ENCODE data around the gene CAPN11. TPM values are rescaled to one million over a fixed set of nuclear protein-coding genes. Genes with fewer than 3 reads are reported as not detected.

CAPN11 gene
- total and polyA plus RNA-seq, 9 of the 15 experiments (the other 6 are each of a cell fraction or from before 2014, with no cell fraction given) = 0.03 to 0.61 (median 0.17) TPM; not detected in 1

DNA sequence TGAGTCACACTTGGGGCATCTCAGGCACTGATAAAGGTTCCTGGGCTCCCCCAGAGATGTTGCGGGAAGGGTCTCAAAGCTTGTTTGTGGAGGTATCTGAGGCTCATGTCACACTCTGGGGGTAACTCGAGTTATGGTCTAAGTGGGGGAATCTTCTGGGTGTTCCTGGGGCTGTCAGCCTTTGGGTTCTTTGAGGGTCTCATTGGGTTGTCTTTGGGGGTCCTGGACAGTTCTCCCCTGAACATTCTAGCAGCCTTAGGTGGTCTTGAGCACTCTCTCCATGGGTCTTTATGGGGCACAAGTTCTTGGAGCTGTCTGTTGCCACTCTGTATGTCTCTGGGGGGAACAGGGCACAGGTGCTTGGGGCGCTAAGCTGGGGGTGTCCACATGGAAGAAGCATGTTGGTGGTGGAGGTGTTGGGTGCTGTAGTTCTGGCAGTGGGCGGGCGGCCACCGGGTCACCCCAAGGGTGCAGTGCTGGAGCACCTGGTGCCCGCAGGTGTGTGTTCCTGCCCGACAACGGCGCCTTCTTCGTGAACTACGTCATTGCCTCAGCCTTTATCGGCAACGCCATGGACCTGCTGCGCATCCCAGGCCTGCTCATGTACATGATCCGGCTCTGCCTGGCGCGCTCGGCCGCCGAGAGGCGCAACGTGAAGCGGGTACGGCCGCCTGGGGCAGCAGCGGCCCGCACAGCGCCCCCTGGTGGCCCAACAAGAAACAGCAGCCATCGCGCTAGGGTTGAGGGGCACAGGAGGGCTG lies 7.1 kb upstream of the CAPN11 start (continued):
- no peak for TF ChIP-seq HDAC8 (tag; IDR thresholded peaks at IDR 0.05)
- peak; percentile 87 for TF ChIP-seq ATF7 (IDR thresholded peaks at IDR 0.05)
- peak; percentile 76 for TF ChIP-seq ZBTB7A (IDR thresholded peaks at IDR 0.05; ENCODE audit: borderline replicate concordance, control insufficient read depth, low read depth, low read length)
- peak; percentile 42 to 87; a peak in 2 of 4 replicates for TF ChIP-seq MAZ (CRISPR knock-in tag; conservative IDR thresholded peaks at IDR 0.05 in 1 of 2, IDR thresholded peaks at IDR 0.05 in 1 of 2)
- TF ChIP-seq SMARCA5 (IDR thresholded peaks at IDR 0.05) = 0 out of 2 replicates have a peak, but pooled peaks have one; percentile 42
- TF ChIP-seq ZNF263 (CRISPR knock-in tag; IDR thresholded peaks at IDR 0.05; ENCODE audit: borderline replicate concordance) = peak; percentile 45; the same call in 1 of the 2 replicates
- TF ChIP-seq CHD2 (IDR thresholded peaks at IDR 0.05; ENCODE audit: low read depth, low read length) = no peak
- TF ChIP-seq, protein P1, sequence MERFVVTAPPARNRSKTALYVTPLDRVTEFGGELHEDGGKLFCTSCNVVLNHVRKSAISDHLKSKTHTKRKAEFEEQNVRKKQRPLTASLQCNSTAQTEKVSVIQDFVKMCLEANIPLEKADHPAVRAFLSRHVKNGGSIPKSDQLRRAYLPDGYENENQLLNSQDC (CRISPR knock-in tag; IDR thresholded peaks at IDR 0.05) = peak; percentile 20; the same call in 1 of the 2 replicates
- TF ChIP-seq ZEB2 (IDR thresholded peaks at IDR 0.05) = peak; percentile 41; the same call in 1 of the 2 replicates
- TF ChIP-seq, protein P2, sequence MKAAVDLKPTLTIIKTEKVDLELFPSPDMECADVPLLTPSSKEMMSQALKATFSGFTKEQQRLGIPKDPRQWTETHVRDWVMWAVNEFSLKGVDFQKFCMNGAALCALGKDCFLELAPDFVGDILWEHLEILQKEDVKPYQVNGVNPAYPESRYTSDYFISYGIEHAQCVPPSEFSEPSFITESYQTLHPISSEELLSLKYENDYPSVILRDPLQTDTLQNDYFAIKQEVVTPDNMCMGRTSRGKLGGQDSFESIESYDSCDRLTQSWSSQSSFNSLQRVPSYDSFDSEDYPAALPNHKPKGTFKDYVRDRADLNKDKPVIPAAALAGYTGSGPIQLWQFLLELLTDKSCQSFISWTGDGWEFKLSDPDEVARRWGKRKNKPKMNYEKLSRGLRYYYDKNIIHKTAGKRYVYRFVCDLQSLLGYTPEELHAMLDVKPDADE (conservative IDR thresholded peaks at IDR 0.05; ENCODE audit: control insufficient read depth, low read depth, low read length) = peak; percentile 80
- no peak for TF ChIP-seq NCOA2 (IDR thresholded peaks at IDR 0.05; ENCODE audit: partially characterized antibody in 2 of 2)
- TF ChIP-seq XRCC5 (IDR thresholded peaks at IDR 0.05; ENCODE audit: low read depth, low read length) = peak; percentile 94
- TF ChIP-seq, protein P3, sequence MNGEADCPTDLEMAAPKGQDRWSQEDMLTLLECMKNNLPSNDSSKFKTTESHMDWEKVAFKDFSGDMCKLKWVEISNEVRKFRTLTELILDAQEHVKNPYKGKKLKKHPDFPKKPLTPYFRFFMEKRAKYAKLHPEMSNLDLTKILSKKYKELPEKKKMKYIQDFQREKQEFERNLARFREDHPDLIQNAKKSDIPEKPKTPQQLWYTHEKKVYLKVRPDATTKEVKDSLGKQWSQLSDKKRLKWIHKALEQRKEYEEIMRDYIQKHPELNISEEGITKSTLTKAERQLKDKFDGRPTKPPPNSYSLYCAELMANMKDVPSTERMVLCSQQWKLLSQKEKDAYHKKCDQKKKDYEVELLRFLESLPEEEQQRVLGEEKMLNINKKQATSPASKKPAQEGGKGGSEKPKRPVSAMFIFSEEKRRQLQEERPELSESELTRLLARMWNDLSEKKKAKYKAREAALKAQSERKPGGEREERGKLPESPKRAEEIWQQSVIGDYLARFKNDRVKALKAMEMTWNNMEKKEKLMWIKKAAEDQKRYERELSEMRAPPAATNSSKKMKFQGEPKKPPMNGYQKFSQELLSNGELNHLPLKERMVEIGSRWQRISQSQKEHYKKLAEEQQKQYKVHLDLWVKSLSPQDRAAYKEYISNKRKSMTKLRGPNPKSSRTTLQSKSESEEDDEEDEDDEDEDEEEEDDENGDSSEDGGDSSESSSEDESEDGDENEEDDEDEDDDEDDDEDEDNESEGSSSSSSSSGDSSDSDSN (IDR thresholded peaks at IDR 0.05; ENCODE audit: borderline replicate concordance in 1 of 2, low read depth in 2 of 2, low read length in 2 of 2) = peak; percentile 37 to 93; a peak in 2 of 4 replicates
- TF ChIP-seq JUND (IDR thresholded peaks at IDR 0.05; ENCODE audit: borderline replicate concordance, low read depth, low read length) = peak; percentile 50; the same call in 1 of the 2 replicates
- TF ChIP-seq JUND (tag; IDR thresholded peaks at IDR 0.05; ENCODE audit: borderline replicate concordance, low read depth, low read length) = peak; percentile 37; the same call in 1 of the 3 replicates
- TF ChIP-seq CEBPG (CRISPR knock-in tag; IDR thresholded peaks at IDR 0.05) = peak; percentile 8; the same call in 1 of the 2 replicates
- no peak for TF ChIP-seq CEBPG (tag; conservative IDR thresholded peaks at IDR 0.05 in 1 of 2, IDR thresholded peaks at IDR 0.05 in 1 of 2)
- TF ChIP-seq, protein P4, sequence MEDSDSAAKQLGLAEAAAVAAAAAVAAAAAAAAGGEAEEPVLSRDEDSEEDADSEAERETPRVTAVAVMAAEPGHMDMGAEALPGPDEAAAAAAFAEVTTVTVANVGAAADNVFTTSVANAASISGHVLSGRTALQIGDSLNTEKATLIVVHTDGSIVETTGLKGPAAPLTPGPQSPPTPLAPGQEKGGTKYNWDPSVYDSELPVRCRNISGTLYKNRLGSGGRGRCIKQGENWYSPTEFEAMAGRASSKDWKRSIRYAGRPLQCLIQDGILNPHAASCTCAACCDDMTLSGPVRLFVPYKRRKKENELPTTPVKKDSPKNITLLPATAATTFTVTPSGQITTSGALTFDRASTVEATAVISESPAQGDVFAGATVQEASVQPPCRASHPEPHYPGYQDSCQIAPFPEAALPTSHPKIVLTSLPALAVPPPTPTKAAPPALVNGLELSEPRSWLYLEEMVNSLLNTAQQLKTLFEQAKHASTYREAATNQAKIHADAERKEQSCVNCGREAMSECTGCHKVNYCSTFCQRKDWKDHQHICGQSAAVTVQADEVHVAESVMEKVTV (CRISPR knock-in tag; IDR thresholded peaks at IDR 0.05) = peak; percentile 42
- no peak for TF ChIP-seq ELF2 (CRISPR knock-in tag; IDR thresholded peaks at IDR 0.05)
- no peak for TF ChIP-seq TCF7L2 (IDR thresholded peaks at IDR 0.05; ENCODE audit: low read depth, low read length)
- TF ChIP-seq, protein P5, sequence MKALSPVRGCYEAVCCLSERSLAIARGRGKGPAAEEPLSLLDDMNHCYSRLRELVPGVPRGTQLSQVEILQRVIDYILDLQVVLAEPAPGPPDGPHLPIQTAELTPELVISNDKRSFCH (CRISPR knock-in tag; IDR thresholded peaks at IDR 0.05) = no peak
- TF ChIP-seq, protein P5 (tag; IDR thresholded peaks at IDR 0.05) = peak; percentile 59; the same call in 1 of the 2 replicates

Data from K562 (cell line).